ENCODE measurements around the gene EPHA3.

EPHA3 gene

DNA sequence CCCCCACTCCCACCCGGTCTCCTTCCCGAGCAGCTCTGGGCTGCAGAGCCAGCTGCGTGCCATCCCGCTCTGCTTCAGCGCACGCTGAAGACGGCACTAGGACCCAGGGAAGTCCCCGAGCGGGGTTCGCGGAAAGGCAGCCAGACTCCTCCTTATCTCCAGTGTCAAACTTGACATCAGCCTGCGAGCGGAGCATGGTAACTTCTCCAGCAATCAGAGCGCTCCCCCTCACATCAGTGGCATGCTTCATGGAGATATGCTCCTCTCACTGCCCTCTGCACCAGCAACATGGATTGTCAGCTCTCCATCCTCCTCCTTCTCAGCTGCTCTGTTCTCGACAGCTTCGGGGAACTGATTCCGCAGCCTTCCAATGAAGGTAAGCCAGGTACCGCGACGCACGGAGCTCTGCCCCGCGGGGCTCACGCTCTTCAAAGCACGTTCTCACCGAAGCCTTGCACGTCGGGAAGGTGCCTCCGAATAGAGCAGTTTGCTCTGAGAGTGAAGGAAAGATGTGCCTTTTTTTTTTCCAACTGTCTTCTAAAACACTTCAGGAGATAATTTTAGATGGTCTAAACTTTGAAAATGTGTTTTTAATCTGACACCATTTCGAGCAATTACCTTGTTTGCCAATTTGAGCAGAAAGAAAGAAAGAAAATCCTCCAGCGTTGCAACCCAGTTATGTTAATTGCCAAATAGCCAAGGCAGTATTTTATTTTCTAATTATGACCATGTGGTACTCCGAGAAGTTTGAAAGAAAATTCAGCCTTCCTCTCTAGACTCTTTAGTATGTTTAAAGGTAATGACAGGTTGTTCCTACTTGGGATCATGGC is at the start of gene EPHA3:
Gene EPHA3 (plus strand): TSS at position 161 of the 830 bp plus-strand sequence. CDS start 128 bp downstream, at position 289.
- no peaks in the 10 kb centered on the region for H3K36me3 Mint-ChIP-seq (ENCODE audit: low read depth)
- peak; percentile 84 for DNase-seq

DNA sequence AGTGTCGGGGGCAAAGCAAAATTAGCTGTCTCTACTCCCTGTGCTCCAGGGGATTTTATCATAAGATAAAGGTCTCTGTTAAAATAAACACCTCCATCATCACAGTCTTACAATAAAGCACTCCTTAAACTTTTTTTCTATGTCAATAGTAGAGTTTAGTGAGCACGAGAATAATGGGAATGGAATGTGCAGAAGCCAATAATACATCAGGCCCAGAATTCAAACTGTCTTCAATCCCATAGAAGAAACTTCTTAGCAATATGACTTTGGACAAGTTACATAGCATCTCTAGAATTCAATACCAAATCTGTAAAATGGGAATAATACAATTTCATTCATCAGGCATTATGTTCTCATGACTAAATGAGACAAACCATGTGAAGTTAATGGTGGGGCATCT is 49.0 kb upstream of the EPHA3 start:
- Mint-ChIP-seq H3K27me3 (ENCODE audit: low read depth, poor library complexity) (peaks cover 4% of the 10 kb centered on the region), H3K27ac (no peak overlapping the region), H3K4me1 (no peaks in the 10 kb centered on the region), H3K36me3 (ENCODE audit: low read depth) (no peaks in the 10 kb centered on the region), H3K4me3 (no peak overlapping the region), H3K9me3 (no peaks in the 10 kb centered on the region)
- TF ChIP-seq, protein P1, sequence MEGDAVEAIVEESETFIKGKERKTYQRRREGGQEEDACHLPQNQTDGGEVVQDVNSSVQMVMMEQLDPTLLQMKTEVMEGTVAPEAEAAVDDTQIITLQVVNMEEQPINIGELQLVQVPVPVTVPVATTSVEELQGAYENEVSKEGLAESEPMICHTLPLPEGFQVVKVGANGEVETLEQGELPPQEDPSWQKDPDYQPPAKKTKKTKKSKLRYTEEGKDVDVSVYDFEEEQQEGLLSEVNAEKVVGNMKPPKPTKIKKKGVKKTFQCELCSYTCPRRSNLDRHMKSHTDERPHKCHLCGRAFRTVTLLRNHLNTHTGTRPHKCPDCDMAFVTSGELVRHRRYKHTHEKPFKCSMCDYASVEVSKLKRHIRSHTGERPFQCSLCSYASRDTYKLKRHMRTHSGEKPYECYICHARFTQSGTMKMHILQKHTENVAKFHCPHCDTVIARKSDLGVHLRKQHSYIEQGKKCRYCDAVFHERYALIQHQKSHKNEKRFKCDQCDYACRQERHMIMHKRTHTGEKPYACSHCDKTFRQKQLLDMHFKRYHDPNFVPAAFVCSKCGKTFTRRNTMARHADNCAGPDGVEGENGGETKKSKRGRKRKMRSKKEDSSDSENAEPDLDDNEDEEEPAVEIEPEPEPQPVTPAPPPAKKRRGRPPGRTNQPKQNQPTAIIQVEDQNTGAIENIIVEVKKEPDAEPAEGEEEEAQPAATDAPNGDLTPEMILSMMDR (IDR thresholded peaks at IDR 0.05): no peak
- no peak for DNase-seq

More for the DNA sequence above, at the start of gene EPHA3:
- Mint-ChIP-seq H3K4me1 (peaks cover 28% of the 10 kb centered on the region), H3K4me3 (peak within 1 kb of the TSS; percentile 85), H3K27ac (peak within 1 kb of the TSS; percentile 27), H3K27me3 (ENCODE audit: low read depth, poor library complexity) (peaks cover 42% of the 10 kb centered on the region), H3K9me3 (no peaks in the 10 kb centered on the region)
- TF ChIP-seq, protein P1 (IDR thresholded peaks at IDR 0.05): no peak

DNA sequence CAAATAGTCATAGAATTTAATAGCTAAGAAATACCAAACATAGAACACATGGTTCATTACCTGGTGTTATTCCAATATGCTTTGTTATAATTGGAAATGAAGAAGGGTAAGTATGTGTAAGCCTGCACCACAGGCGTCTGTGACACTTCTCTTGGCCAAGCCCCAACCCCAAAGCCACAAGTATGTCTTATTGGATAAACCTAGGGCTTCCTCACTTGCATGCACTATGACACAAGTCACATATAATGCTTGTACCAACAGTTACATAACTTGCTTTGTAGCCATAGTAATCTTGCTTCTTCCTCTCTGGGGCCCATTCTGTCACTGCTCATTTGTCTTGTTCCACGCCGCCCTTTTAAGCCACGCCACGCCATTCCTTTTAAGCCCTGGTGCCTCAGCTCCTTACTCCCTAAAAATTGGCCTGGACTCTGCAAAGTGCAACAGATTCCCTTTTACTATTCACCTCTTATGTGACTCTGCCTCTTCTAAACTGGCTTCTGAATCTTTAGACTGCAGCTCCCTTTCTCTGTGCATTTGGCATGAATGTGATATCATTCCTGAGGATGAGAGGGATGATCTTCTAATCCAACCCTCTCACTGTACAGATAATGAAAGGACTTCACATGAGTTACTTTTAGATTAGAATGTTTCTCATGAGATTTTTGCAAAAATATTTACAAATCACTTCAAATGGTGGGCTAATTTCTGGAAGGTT is 48.1 kb upstream of the EPHA3 start:
- no peak for DNase-seq
- TF ChIP-seq, protein P1 (IDR thresholded peaks at IDR 0.05): no peak

DNA sequence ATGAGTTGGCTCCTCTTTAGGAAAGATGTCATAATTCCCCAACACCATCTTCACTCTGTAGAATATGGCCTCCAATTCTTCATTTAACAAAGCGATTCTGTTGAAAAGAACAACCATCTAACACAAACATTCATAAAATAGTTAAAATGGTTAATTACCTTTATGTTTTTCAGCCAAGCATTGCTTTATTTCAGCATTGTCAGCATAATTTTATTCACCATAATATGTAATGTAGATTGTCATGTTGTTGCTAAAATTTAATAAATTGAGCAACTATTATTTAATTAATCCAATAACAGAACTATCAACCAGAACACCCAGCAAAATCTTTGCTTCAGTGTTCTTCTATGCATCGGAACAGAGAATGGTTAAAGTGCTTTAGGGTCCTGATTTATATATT is 46.2 kb upstream of the EPHA3 start:
- Mint-ChIP-seq H3K4me3 (no peak overlapping the region), H3K27ac (no peak overlapping the region), H3K9me3 (no peaks in the 10 kb centered on the region), H3K27me3 (ENCODE audit: low read depth, poor library complexity) (peaks cover 1% of the 10 kb centered on the region), H3K4me1 (no peaks in the 10 kb centered on the region), H3K36me3 (ENCODE audit: low read depth) (no peaks in the 10 kb centered on the region)
- TF ChIP-seq, protein P1 (IDR thresholded peaks at IDR 0.05): no peak
- no peak for DNase-seq

More for the DNA sequence above, 48.1 kb upstream of the EPHA3 start:
- Mint-ChIP-seq H3K27ac (no peak overlapping the region), H3K9me3 (no peaks in the 10 kb centered on the region), H3K36me3 (ENCODE audit: low read depth) (no peaks in the 10 kb centered on the region), H3K4me3 (no peak overlapping the region), H3K4me1 (no peaks in the 10 kb centered on the region), H3K27me3 (ENCODE audit: low read depth, poor library complexity) (peaks cover 4% of the 10 kb centered on the region)

DNA sequence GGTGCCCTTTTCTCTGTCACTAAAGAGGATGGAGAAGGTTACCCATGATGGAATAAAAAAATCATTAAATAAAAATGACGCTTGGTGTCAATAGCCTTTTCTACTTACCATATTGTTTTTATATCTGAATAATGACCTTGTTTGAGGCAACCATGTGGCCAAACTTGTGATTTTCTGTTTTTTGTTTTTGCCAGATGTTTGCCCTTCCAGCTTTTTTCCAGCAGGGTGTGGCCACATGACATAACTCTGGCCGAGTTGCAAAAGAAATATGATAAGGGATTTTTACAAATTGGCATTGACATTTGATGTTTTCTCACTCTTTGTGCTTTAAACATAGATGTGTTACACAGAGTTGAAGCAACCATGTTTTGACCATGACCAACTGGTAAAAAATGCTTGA is 39.7 kb upstream of the EPHA3 start:
- Mint-ChIP-seq H3K4me3 (no peak overlapping the region), H3K27me3 (ENCODE audit: low read depth, poor library complexity) (no peaks in the 10 kb centered on the region), H3K36me3 (ENCODE audit: low read depth) (no peaks in the 10 kb centered on the region), H3K4me1 (no peaks in the 10 kb centered on the region), H3K9me3 (peaks cover 5% of the 10 kb centered on the region), H3K27ac (no peak overlapping the region)
- no peak for DNase-seq
- TF ChIP-seq, protein P1 (IDR thresholded peaks at IDR 0.05): no peak
